Subcutaneous adipose tissue (tissue), 4 donors: ENCODE data around the gene RAD51B. TPM values are rescaled to one million over a fixed set of nuclear protein-coding genes. Genes with fewer than 3 reads are reported as not detected.

Experiments
- CTCF ChIP-seq: fragments of 450-650 bp; IDR thresholded peaks from one replicate; pipeline ENCODE4 v1.5.1; 2016; ENCODE audit warnings: low read depth, mild to moderate bottlenecking, control low read depth, antibody characterized with exemption, moderate library complexity
- total RNA-seq, 4 donors: library from RNA; depleted of rRNA; stranded (reverse); fragments of >200 nt; gene quantifications; one replicate each; pipeline ENCODE4 v1.1.0, GENCODE V29; 2016

RAD51B gene
- total RNA-seq, 4 donors from 2014 or later, result 9.7 to 24.1 (median 16.7) TPM

- TF ChIP-seq CTCF, result no peak
Measured at GRCh38 chr14:67938071-67938470, 118.5 kb downstream of the RAD51B start.

- no peak for TF ChIP-seq CTCF
Measured at GRCh38 chr14:67940486-67941455, 121.2 kb downstream of the RAD51B start.

- no peak for TF ChIP-seq CTCF
Measured at GRCh38 chr14:67941456-67942018, 122.0 kb downstream of the RAD51B start.

GRCh38 chr14:67942080-67942710 lies 122.6 kb downstream of the RAD51B start:
- TF ChIP-seq CTCF, result no peak

GRCh38 chr14:67943947-67944346 lies 124.4 kb downstream of the RAD51B start:
- no peak for TF ChIP-seq CTCF

- TF ChIP-seq CTCF, result no peak
Measured at GRCh38 chr14:67944605-67945004, 125.0 kb downstream of the RAD51B start.

- no peak for TF ChIP-seq CTCF
Measured at GRCh38 chr14:67949771-67950170, 130.2 kb downstream of the RAD51B start.
